Thymus (tissue), 11 donors: ENCODE data around the gene ZNF764. TPM values are rescaled to one million over a fixed set of nuclear protein-coding genes. Genes with fewer than 3 reads are reported as not detected.

ENCODE experiments used
- DNase-seq, 9 donors: peaks; one replicate each; pipeline ENCODE4 v3.0.0-alpha.2; 2013; ENCODE audit warnings: low spot score in 9 of 9, low read depth in 6 of 9, missing footprints in 1 of 9
- H3K27ac ChIP-seq, 2 donors: one replicate each; pipeline ENCODE4 v1.5.1; 2013; ENCODE audit warnings: control low read depth in 1 of 2, low read depth in 1 of 2, low read length in 1 of 2, mild to moderate bottlenecking in 1 of 2, moderate library complexity in 1 of 2
- H3K27me3 ChIP-seq, 2 donors: one replicate each; pipeline ENCODE4 v1.5.1; 2013; ENCODE audit warnings: low read length in 1 of 2; ENCODE audit not compliant: control insufficient read depth in 2 of 2, insufficient read depth in 1 of 2
- H3K36me3 ChIP-seq, 2 donors: one replicate each; pipeline ENCODE4 v1.5.1; 2013; ENCODE audit warnings: low read length in 1 of 2, mild to moderate bottlenecking in 1 of 2, moderate library complexity in 1 of 2; ENCODE audit not compliant: control insufficient read depth in 2 of 2, insufficient read depth in 2 of 2
- H3K4me1 ChIP-seq, 2 donors: one replicate each; pipeline ENCODE4 v1.5.1; 2013; ENCODE audit warnings: low read length in 2 of 2; ENCODE audit not compliant: control insufficient read depth in 2 of 2, insufficient read depth in 2 of 2
- H3K4me3 ChIP-seq, 2 donors: one replicate each; pipeline ENCODE4 v1.5.1; 2013; ENCODE audit warnings: low read length in 2 of 2, control low read depth in 1 of 2, mild to moderate bottlenecking in 1 of 2
- H3K9me3 ChIP-seq, 2 donors: one replicate each; pipeline ENCODE4 v1.5.1; 2013; ENCODE audit warnings: low read length in 1 of 2, mild to moderate bottlenecking in 1 of 2; ENCODE audit not compliant: control insufficient read depth in 2 of 2, insufficient read depth in 1 of 2
- WGBS: extraction: QIAGEN DNeasy Blood & Tissue Kit; methylation state at CpG from one replicate; pipeline ENCODE4 v1.1.7; 2013; 5-methylcytosine and 5-hydroxymethylcytosine counted together
- polyA plus RNA-seq: library from polyadenylated mRNA; stranded (reverse); fragments of 200-250 nt; gene quantifications from one replicate; pipeline ENCODE4 v1.2.3, GENCODE V29; 2013
- total RNA-seq: library from RNA; stranded (reverse); fragments of 120-200 nt; gene quantifications from one replicate; pipeline ENCODE4 v1.2.4, GENCODE V29; 2013
- donor health status: healthy.

ZNF764 gene
- total and polyA plus RNA-seq, 2 donors = 5.7 to 8.3 TPM

- H3K36me3 ChIP-seq = peaks cover 32 to 41% of the 10 kb centered on the region in 2 donors
- H3K27ac ChIP-seq = no peak overlapping the region
- no peak for DNase-seq
- peaks cover 0 to 8% of the 10 kb centered on the region in 2 donors for H3K9me3 ChIP-seq
- WGBS = 98% methylated on average over 69 of the region's 69 CpGs
- peaks cover 8 to 50% of the 10 kb centered on the region in 2 donors for H3K4me1 ChIP-seq
- no peak overlapping the region for H3K4me3 ChIP-seq
- peaks cover 0 to 2% of the 10 kb centered on the region in 2 donors for H3K27me3 ChIP-seq
These were observed 2.7 kb downstream of the ZNF764 start for GRCh38 chr16:30555315-30556124.

DNA sequence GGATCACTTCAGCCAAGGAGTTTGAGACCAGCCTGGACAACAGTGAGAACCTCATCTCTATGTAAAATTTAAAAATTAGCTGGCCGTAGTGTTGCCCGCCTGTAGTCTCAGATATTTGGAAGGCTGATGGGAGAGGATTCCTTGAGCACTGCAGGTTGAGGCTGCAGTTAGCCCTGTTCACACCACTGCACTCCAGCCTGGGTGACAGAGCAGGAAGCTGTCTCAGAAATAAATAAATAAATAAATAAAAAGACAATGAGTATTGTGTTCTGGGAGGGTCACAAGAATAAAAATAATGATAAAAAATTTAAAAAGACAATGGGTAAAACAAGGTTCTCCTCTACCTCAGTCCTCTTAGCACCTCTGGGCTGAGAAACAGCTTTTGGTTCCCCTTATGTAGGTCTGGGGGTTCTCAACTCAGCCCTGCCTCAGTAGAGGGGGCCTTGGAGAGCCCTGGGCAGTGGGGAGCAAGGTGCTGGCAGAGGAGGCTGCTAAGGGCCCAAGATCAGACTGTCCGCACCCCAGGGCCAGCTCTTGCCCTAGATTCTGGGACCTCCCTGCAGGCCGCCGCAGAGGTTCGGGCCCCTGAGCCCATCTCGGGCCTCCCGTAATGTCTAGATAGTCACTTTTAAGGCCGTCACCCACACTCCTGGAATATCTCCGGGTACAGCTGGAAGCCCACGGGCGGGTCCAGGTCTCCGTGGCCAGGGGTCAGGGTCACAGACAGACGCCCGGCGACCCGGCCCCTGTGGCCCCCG, 3.4 kb downstream of the ZNF764 start:
- DNase-seq = no peak
- Histone ChIP-seq H3K36me3 (peaks cover 32 to 41% of the 10 kb centered on the region in 2 donors), H3K4me1 (peaks cover 8 to 50% of the 10 kb centered on the region in 2 donors), H3K4me3 (no peak overlapping the region), H3K27ac (no peak overlapping the region), H3K27me3 (no peaks in the 10 kb centered on the region), H3K9me3 (peaks cover 0 to 8% of the 10 kb centered on the region in 2 donors)
- 97% methylated on average over 18 of the region's 18 CpGs for WGBS

DNA sequence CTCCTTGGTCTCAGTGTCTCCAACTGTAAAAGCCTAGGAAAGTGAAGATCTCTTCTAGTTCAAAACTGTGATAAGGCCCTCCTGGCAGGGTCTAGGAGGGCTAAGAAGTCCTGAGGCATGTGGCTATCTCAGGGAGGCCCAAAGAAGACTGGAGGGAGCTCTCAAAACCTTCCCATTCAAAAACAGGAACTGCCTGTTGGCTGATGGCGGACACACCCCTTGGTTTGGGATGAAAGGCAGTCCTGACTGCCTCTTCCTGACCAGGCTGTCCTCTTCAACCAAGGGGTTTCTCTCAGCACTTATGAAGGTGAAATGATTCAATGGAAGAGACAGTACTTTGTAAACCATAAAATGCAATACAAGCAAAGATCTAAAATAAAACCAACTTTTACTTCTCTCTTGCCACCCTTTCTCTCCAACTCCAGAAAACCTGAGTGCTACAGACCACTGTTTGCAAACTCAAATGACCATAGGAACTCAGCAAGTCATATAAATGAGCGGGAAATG, 4.7 kb downstream of the ZNF764 start:
- H3K9me3 ChIP-seq = peaks cover 0 to 4% of the 10 kb centered on the region in 2 donors
- H3K4me1 ChIP-seq = peaks cover 8 to 44% of the 10 kb centered on the region in 2 donors
- no peaks in the 10 kb centered on the region for H3K27me3 ChIP-seq
- H3K27ac ChIP-seq = no peak overlapping the region
- H3K4me3 ChIP-seq = no peak overlapping the region
- 97% methylated on average over 2 of the region's 2 CpGs for WGBS
- peaks cover 32 to 41% of the 10 kb centered on the region in 2 donors for H3K36me3 ChIP-seq
- DNase-seq = no peak

DNA sequence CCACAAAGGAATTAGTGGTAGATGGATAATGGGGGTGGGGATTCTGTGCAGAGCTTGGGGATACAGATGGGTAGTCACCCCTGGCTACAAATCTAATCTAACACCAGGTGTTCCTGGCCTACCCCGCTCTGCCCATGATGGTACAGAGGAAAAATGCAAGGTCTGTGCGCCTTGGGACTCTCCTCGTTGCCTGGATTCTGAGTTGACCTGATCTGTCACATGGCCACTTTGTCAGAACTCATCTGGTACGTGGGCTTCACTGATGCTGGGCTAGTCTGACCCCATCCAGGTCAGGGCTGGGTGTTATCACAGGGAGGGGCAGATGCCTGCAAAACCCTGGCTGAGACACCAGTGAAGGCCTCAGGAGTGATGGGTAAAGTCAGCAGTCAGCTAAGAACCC, 5.2 kb downstream of the ZNF764 start:
- H3K36me3 ChIP-seq = peaks cover 32 to 41% of the 10 kb centered on the region in 2 donors
- no peak overlapping the region for H3K4me3 ChIP-seq
- no peaks in the 10 kb centered on the region for H3K27me3 ChIP-seq
- H3K4me1 ChIP-seq = peaks cover 8 to 43% of the 10 kb centered on the region in 2 donors
- WGBS = 98% methylated on average over 4 of the region's 4 CpGs
- no peak overlapping the region for H3K27ac ChIP-seq
- no peak for DNase-seq
- H3K9me3 ChIP-seq = peaks cover 0 to 4% of the 10 kb centered on the region in 2 donors

DNA sequence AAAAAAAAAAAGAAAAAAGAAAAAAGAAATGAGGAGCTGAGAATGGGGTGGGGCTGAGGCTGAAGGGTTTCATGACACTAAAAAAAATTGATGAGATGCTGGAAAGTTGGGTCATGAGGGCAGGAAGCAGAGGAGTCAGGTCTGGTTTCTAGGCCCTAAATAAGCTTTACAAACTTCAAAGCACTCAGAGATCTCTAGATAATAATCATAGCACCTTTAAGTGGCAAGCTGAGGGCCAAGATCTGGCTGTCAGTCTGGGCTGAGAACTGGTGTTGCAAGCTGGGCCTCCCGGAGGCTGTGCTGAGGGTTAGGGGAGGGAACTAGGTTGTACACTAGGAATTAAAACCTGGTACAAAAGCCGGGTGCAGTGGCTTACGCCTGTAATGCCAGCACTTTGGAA, 6.4 kb downstream of the ZNF764 start:
- Histone ChIP-seq H3K9me3 (peaks cover 0 to 4% of the 10 kb centered on the region in 2 donors), H3K4me1 (peaks cover 4 to 34% of the 10 kb centered on the region in 2 donors), H3K36me3 (peaks cover 32 to 41% of the 10 kb centered on the region in 2 donors), H3K27me3 (no peaks in the 10 kb centered on the region), H3K4me3 (no peak overlapping the region), H3K27ac (peak overlapping the region in 1 of 2 donors; percentile 62)
- 66% methylated on average over 3 of the region's 3 CpGs for WGBS
- peak in 4 of 9 donors; percentile 30 to 71 (median 46) for DNase-seq

- 95% methylated on average over 8 of the region's 8 CpGs for WGBS
- Histone ChIP-seq H3K36me3 (peaks cover 10 to 12% of the 10 kb centered on the region in 2 donors), H3K4me1 (peaks cover 4 to 25% of the 10 kb centered on the region in 2 donors), H3K9me3 (peaks cover 0 to 4% of the 10 kb centered on the region in 2 donors), H3K27ac (no peak overlapping the region), H3K27me3 (no peaks in the 10 kb centered on the region), H3K4me3 (no peak overlapping the region)
- no peak for DNase-seq
These were observed 9.5 kb downstream of the ZNF764 start for GRCh38 chr16:30548416-30549253.

GRCh38 chr16:30546115-30546514, 12.1 kb downstream of the ZNF764 start:
- no peaks in the 10 kb centered on the region for H3K36me3 ChIP-seq
- DNase-seq = no peak
- H3K4me3 ChIP-seq = no peak overlapping the region
- no peaks in the 10 kb centered on the region for H3K27me3 ChIP-seq
- H3K4me1 ChIP-seq = peaks cover 0 to 2% of the 10 kb centered on the region in 2 donors
- 80% methylated on average over 8 of the region's 8 CpGs for WGBS
- H3K9me3 ChIP-seq = no peaks in the 10 kb centered on the region
- H3K27ac ChIP-seq = no peak overlapping the region

GRCh38 chr16:30543067-30543466, 15.1 kb downstream of the ZNF764 start:
- Histone ChIP-seq H3K36me3 (peaks cover 6 to 7% of the 10 kb centered on the region in 2 donors), H3K4me3 (no peak overlapping the region), H3K27ac (no peak overlapping the region), H3K27me3 (no peaks in the 10 kb centered on the region), H3K9me3 (no peaks in the 10 kb centered on the region), H3K4me1 (no peaks in the 10 kb centered on the region)
- no peak for DNase-seq
- WGBS = 97% methylated on average over 5 of the region's 5 CpGs
